Aorta (tissue), 5 donors: ENCODE data around the gene RCVRN. TPM values are rescaled to one million over a fixed set of nuclear protein-coding genes. Genes with fewer than 3 reads are reported as not detected.
A peak's percentile ranks its signal among the peaks of the same experiment; 100 is the strongest.

Source experiments
- ATAC-seq: fragments of 200-7000 bp; cut with Tn5 transposase; one replicate; pipeline ENCODE4 v1.9.1; 2022; ENCODE audit warnings: moderate library complexity; ENCODE audit not compliant: low FRiP score
- DNase-seq, 2 donors: peaks; one replicate each; pipeline ENCODE4 v3.0.0-alpha.2; 2020
- H3K27ac ChIP-seq, 2 donors: one replicate each; pipeline ENCODE4 v1.5.1; 2013; ENCODE audit warnings: low read length in 2 of 2, mild to moderate bottlenecking in 2 of 2, moderate library complexity in 2 of 2, control low read depth in 1 of 2, inconsistent platforms in 1 of 2, low read depth in 1 of 2
- H3K27me3 ChIP-seq, 2 donors: one replicate each; pipeline ENCODE4 v1.6.1; 2013; ENCODE audit warnings: control low read depth in 1 of 2, low read length in 1 of 2, mild to moderate bottlenecking in 1 of 2, moderate library complexity in 1 of 2; ENCODE audit not compliant: insufficient read depth in 2 of 2, control insufficient read depth in 1 of 2
- H3K36me3 ChIP-seq, 2 donors: one replicate each; pipeline ENCODE4 v1.6.1; 2013; ENCODE audit warnings: control low read depth in 1 of 2, low read length in 1 of 2, mild to moderate bottlenecking in 1 of 2; ENCODE audit not compliant: insufficient read depth in 2 of 2, control insufficient read depth in 1 of 2
- H3K4me1 ChIP-seq, 2 donors: one replicate each; pipeline ENCODE4 v1.6.1; 2013; ENCODE audit warnings: low read length in 2 of 2, control low read depth in 1 of 2, mild to moderate bottlenecking in 1 of 2, moderate library complexity in 1 of 2; ENCODE audit not compliant: insufficient read depth in 2 of 2, control insufficient read depth in 1 of 2
- H3K4me3 ChIP-seq, 2 donors: one replicate each; pipeline ENCODE4 v1.5.1; 2013; ENCODE audit warnings: low read length in 2 of 2, control low read depth in 1 of 2, mild to moderate bottlenecking in 1 of 2
- H3K9me3 ChIP-seq: one replicate; pipeline ENCODE4 v1.6.1; 2013; ENCODE audit warnings: mild to moderate bottlenecking, low read length; ENCODE audit not compliant: control insufficient read depth
- WGBS, 2 donors: extraction: QIAGEN DNeasy Blood & Tissue Kit; methylation state at CpG; one replicate each; pipeline ENCODE4 v1.1.7; 2013; 5-methylcytosine and 5-hydroxymethylcytosine counted together
- intact Hi-C, 2 donors: fragments of 100-400 bp; cut with DNase I; formaldehyde crosslinking; loops; one replicate each; pipeline versions ENCODE4 v1.14.2 to v1.15.0; 2022
- polyA plus RNA-seq, 2 donors: library from polyadenylated mRNA; stranded (reverse); fragments of 200-250 nt; gene quantifications; one replicate each; pipeline ENCODE4 v1.2.3, GENCODE V29; 2013
- total RNA-seq, 2 donors: library from RNA; stranded (reverse); fragmentation: NEBNext Ultra II Directional; extraction: Animal tissue kit (Norgen Biotek cat#: 25700); gene quantifications; one replicate each; pipeline ENCODE4 v1.2.1, GENCODE V29; 2021
- donor health status: healthy with polysubstance abuse.
- donor health status: Bipolar disorder and iron deficiency.
- donor health status: DM: no; HTN: no; CAD: no.
- donor health status: DM: no; HTN: no; CAD: no.
- donor health status: DM: yes; HTN: yes; CAD: no.

RCVRN gene
- total and polyA plus RNA-seq, 4 donors, result 0.23 to 1.0 TPM; not detected in 2

GRCh38 chr17:9907131-9907530, 2.1 kb upstream of the RCVRN start:
- Histone ChIP-seq H3K4me3 (no peak overlapping the region), H3K9me3 (no peaks in the 10 kb centered on the region), H3K27me3 (no peaks in the 10 kb centered on the region), H3K36me3 (no peaks in the 10 kb centered on the region), H3K4me1 (no peaks in the 10 kb centered on the region), H3K27ac (no peak overlapping the region)
- ATAC-seq (no peak), DNase-seq (peak in 1 of 2 donors; percentile 5)
- intact Hi-C loops, result no loop called here
- 87% methylated on average over 7 of the region's 7 CpGs for WGBS, 2 donors

DNA sequence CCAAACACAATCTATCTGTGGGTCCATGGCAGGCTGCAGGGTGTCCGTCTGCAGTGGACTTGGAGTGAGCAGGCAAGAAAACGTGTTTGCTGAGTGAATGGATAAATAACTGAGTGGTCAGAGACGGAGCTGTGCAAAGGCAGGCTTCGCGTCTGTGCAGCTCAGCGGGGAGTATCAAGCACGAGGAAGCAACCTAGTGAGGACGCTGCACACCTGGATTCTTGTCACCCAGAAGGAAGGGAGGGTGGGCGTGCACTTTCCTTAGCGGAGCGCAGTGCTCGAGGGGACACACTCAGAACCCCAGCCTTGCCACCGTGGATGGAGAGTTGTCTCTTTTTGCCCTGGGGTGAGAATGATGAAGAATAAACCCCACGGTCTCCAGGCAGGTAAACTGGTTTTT, 1.5 kb upstream of the RCVRN start:
- WGBS, 2 donors, result 60 to 69% methylated on average over 14 of the region's 14 CpGs
- ATAC-seq (no peak), DNase-seq (no peak)
- Histone ChIP-seq H3K27me3 (no peaks in the 10 kb centered on the region), H3K36me3 (no peaks in the 10 kb centered on the region), H3K9me3 (no peaks in the 10 kb centered on the region), H3K4me1 (no peaks in the 10 kb centered on the region), H3K27ac (no peak overlapping the region), H3K4me3 (no peak overlapping the region)
- intact Hi-C loops, result no loop called here

DNA sequence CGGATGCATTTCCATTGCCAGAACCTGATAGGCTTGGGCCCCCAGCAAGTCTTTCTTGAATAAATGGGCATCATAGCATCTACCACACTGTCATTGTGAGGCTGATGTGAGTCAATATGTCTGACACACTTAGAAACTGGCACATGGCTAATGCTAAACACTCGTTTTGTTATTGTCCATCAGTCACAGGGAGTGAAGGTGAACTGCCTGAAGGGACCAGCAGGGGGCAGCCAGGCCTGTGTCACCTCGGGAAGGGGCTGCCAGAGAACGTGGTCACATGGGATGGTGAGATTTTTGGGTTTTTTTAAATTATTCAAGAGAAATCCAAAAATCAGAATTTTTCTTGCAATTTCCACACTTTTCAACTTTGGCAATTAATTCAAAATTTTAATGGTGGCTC, 831 bp upstream of the RCVRN start:
- Histone ChIP-seq H3K36me3 (no peaks in the 10 kb centered on the region), H3K4me3 (no peak overlapping the region), H3K4me1 (no peaks in the 10 kb centered on the region), H3K27ac (no peak overlapping the region), H3K27me3 (no peaks in the 10 kb centered on the region), H3K9me3 (no peaks in the 10 kb centered on the region)
- ATAC-seq (no peak), DNase-seq (no peak)
- intact Hi-C loops, result no loop called here
- 14% methylated on average over 4 of the region's 4 CpGs for WGBS, 2 donors

- Histone ChIP-seq H3K27ac (no peak overlapping the region), H3K27me3 (no peaks in the 10 kb centered on the region), H3K4me3 (no peak overlapping the region), H3K4me1 (no peaks in the 10 kb centered on the region), H3K9me3 (no peaks in the 10 kb centered on the region), H3K36me3 (no peaks in the 10 kb centered on the region)
- 91 to 93% methylated on average over 35 of the region's 35 CpGs for WGBS, 2 donors
- ATAC-seq (no peak), DNase-seq (peak in 1 of 2 donors; percentile 26)
- intact Hi-C loops, result no loop called here
Observed at GRCh38 chr17:9904277-9905077, 594 bp downstream of the RCVRN start.

GRCh38 chr17:9902120-9902519, 3.0 kb downstream of the RCVRN start:
- Histone ChIP-seq H3K4me3 (no peak overlapping the region), H3K36me3 (no peaks in the 10 kb centered on the region), H3K27ac (no peak overlapping the region), H3K27me3 (no peaks in the 10 kb centered on the region), H3K9me3 (no peaks in the 10 kb centered on the region), H3K4me1 (no peaks in the 10 kb centered on the region)
- WGBS, 2 donors, result 11 to 13% methylated on average over 2 of the region's 2 CpGs
- intact Hi-C loops, result no loop called here
- no peak for ATAC-seq
- DNase-seq, result no peak

GRCh38 chr17:9900784-9901183, 4.3 kb downstream of the RCVRN start:
- no peak overlapping the region for H3K4me3 ChIP-seq
- H3K27ac ChIP-seq, result no peak overlapping the region
- no peaks in the 10 kb centered on the region for H3K4me1 ChIP-seq
- no peaks in the 10 kb centered on the region for H3K36me3 ChIP-seq
- intact Hi-C loops, result no loop called here
- peak; percentile 51 for ATAC-seq
- 21 to 35% methylated on average over 8 of the region's 8 CpGs for WGBS, 2 donors
- H3K27me3 ChIP-seq, result no peaks in the 10 kb centered on the region
- H3K9me3 ChIP-seq, result no peaks in the 10 kb centered on the region
- DNase-seq, result no peak

GRCh38 chr17:9900044-9900594, 5.0 kb downstream of the RCVRN start:
- peak; percentile 27 for ATAC-seq
- intact Hi-C loops, result no loop called here
- Histone ChIP-seq H3K36me3 (no peaks in the 10 kb centered on the region), H3K9me3 (no peaks in the 10 kb centered on the region), H3K4me3 (no peak overlapping the region), H3K27ac (no peak overlapping the region), H3K4me1 (no peaks in the 10 kb centered on the region), H3K27me3 (no peaks in the 10 kb centered on the region)
- DNase-seq, result no peak
- 15 to 23% methylated on average over 8 of the region's 8 CpGs for WGBS, 2 donors

DNA sequence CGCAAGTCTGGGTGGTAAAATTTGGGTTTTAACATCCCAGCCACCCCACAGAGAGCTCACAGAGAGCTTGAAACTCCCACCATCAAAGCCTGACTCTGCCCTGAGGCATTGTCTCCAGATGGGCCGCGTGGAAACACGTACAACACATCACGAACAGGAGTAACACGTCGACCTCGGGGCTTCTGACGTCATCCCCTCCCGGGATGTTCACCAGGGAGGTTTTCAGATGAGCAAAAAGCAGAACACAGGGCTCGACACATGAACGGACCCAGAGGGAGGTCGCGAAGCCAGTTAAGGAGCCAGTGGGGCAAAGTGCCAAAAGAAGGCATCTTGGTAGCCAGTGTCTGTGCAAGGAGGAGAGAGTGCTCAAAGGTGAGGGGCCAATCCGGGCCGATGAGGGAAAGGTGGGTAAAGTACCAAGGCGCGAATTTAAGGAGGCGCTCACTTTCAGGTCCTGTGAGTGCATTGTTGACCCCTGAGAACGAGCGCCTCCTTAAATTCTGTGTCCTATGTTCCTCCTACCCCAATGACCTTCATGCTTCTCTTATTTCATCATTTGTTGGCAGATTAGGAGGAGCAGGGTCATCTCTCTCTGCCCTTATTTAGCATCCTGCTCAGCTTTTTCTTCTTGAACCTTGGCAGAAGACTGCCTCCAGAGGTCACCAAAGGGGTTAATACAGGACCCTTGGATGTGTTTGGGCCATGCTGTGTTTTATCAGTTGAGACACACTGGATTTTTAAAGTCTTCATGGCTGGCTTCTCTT, 5.6 kb downstream of the RCVRN start:
- ATAC-seq, result peak; percentile 23
- H3K27me3 ChIP-seq, result no peaks in the 10 kb centered on the region
- intact Hi-C loops, result no loop called here
- no peak overlapping the region for H3K27ac ChIP-seq
- H3K4me3 ChIP-seq, result no peak overlapping the region
- DNase-seq, result no peak
- H3K9me3 ChIP-seq, result peaks cover 2% of the 10 kb centered on the region
- H3K4me1 ChIP-seq, result no peaks in the 10 kb centered on the region
- 70 to 78% methylated on average over 21 of the region's 21 CpGs for WGBS, 2 donors
- no peaks in the 10 kb centered on the region for H3K36me3 ChIP-seq
